ENCODE data around the gene SPATA6L. TPM values are rescaled to one million over a fixed set of nuclear protein-coding genes. Genes with fewer than 3 reads are reported as not detected.

The SPATA6L gene
- total RNA-seq, 1 donor = 1.2 TPM

DNA sequence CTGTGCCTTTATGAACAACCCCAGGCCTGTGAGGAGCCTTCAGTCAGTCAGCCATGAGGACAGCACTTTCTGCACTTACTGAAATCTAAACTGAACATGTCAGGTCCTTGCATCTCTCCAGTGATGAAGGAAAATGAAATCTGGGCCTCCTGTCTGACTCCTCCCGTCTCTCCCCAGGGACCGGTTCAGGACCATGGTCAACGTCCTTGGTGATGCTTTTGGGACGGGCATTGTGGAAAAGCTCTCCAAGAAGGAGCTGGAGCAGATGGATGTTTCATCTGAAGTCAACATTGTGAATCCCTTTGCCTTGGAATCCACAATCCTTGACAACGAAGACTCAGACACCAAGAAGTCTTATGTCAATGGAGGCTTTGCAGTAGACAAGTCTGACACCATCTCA is 81.1 kb downstream of the SPATA6L start:
- no peak for DNase-seq (ENCODE audit: low read depth)
- TF ChIP-seq, protein P1, sequence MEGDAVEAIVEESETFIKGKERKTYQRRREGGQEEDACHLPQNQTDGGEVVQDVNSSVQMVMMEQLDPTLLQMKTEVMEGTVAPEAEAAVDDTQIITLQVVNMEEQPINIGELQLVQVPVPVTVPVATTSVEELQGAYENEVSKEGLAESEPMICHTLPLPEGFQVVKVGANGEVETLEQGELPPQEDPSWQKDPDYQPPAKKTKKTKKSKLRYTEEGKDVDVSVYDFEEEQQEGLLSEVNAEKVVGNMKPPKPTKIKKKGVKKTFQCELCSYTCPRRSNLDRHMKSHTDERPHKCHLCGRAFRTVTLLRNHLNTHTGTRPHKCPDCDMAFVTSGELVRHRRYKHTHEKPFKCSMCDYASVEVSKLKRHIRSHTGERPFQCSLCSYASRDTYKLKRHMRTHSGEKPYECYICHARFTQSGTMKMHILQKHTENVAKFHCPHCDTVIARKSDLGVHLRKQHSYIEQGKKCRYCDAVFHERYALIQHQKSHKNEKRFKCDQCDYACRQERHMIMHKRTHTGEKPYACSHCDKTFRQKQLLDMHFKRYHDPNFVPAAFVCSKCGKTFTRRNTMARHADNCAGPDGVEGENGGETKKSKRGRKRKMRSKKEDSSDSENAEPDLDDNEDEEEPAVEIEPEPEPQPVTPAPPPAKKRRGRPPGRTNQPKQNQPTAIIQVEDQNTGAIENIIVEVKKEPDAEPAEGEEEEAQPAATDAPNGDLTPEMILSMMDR (IDR thresholded peaks at IDR 0.05; ENCODE audit: insufficient read depth, low read length) = no peak
- no peak overlapping the region for H3K4me3 ChIP-seq (ENCODE audit: low read depth, low read length)

- no peak for DNase-seq (ENCODE audit: low read depth)
- TF ChIP-seq, protein P1 (IDR thresholded peaks at IDR 0.05; ENCODE audit: insufficient read depth, low read length) = no peak
- H3K4me3 ChIP-seq (ENCODE audit: low read depth, low read length) = no peak overlapping the region
Measured at GRCh38 chr9:4584636-4585035, 81.6 kb downstream of the SPATA6L start.

- TF ChIP-seq, protein P1 (IDR thresholded peaks at IDR 0.05; ENCODE audit: insufficient read depth, low read length) = no peak
- no peak for DNase-seq (ENCODE audit: low read depth)
- H3K4me3 ChIP-seq (ENCODE audit: low read depth, low read length) = no peak overlapping the region
Measured at GRCh38 chr9:4583001-4583400, 83.3 kb downstream of the SPATA6L start.

- peak; percentile 32 for DNase-seq (ENCODE audit: low read depth)
- H3K4me3 ChIP-seq (ENCODE audit: low read depth, low read length) = no peak overlapping the region
- TF ChIP-seq, protein P1 (IDR thresholded peaks at IDR 0.05; ENCODE audit: insufficient read depth, low read length) = no peak
Measured at GRCh38 chr9:4581861-4582565, 84.3 kb downstream of the SPATA6L start.

- DNase-seq (ENCODE audit: low read depth) = no peak
- TF ChIP-seq, protein P1 (IDR thresholded peaks at IDR 0.05; ENCODE audit: insufficient read depth, low read length) = no peak
- no peak overlapping the region for H3K4me3 ChIP-seq (ENCODE audit: low read depth, low read length)
Measured at GRCh38 chr9:4581035-4581760, 85.1 kb downstream of the SPATA6L start.

GRCh38 chr9:4579001-4579400 is 87.3 kb downstream of the SPATA6L start:
- no peak overlapping the region for H3K4me3 ChIP-seq (ENCODE audit: low read depth, low read length)
- TF ChIP-seq, protein P1 (IDR thresholded peaks at IDR 0.05; ENCODE audit: insufficient read depth, low read length) = no peak
- peak; percentile 80 for DNase-seq (ENCODE audit: low read depth)

Measured in fibroblast of the aortic adventitia (primary cell).